NCI-H1092 treated with DMSO at 0.1 percent for 48 hours (cell line): ENCODE data around the gene HIRA.
A peak's percentile ranks its signal among the peaks of the same experiment; 100 is the strongest.

Experiments
- DNase-seq: peaks from one replicate; lab custom pipeline; 2025; lab: John Stamatoyannopoulos, UW

HIRA gene, protein sequence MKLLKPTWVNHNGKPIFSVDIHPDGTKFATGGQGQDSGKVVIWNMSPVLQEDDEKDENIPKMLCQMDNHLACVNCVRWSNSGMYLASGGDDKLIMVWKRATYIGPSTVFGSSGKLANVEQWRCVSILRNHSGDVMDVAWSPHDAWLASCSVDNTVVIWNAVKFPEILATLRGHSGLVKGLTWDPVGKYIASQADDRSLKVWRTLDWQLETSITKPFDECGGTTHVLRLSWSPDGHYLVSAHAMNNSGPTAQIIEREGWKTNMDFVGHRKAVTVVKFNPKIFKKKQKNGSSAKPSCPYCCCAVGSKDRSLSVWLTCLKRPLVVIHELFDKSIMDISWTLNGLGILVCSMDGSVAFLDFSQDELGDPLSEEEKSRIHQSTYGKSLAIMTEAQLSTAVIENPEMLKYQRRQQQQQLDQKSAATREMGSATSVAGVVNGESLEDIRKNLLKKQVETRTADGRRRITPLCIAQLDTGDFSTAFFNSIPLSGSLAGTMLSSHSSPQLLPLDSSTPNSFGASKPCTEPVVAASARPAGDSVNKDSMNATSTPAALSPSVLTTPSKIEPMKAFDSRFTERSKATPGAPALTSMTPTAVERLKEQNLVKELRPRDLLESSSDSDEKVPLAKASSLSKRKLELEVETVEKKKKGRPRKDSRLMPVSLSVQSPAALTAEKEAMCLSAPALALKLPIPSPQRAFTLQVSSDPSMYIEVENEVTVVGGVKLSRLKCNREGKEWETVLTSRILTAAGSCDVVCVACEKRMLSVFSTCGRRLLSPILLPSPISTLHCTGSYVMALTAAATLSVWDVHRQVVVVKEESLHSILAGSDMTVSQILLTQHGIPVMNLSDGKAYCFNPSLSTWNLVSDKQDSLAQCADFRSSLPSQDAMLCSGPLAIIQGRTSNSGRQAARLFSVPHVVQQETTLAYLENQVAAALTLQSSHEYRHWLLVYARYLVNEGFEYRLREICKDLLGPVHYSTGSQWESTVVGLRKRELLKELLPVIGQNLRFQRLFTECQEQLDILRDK

DNA sequence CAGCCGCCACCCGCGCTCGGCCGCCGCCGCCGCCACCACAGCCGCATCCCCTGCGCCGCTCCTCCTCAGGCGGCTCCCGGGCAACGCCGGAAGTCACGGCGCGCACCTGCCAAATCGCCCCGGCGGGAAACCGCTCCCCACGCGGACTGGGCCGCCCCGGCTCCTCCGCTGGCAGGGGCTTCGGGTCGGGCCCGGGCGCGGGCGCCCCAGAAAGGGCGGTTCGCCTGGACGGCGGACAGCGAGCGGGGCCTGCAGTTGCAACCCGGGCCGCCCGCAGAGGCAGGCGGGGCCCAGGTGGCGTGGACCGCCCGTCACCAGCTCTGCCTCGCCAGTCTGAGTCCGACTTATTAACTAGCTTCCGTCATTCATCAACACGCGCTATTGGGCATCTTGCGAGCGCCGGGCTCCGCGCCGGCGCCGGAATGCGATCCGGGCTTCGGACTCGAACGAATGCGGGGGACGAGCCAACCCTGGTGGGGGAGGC, at the start of gene HIRA:
Gene HIRA, minus strand, starts transcription at position 85 of the 484 bp plus-strand sequence. CDS start 257 bp downstream, outside the sequence.
- peak; percentile 86 for DNase-seq

DNA sequence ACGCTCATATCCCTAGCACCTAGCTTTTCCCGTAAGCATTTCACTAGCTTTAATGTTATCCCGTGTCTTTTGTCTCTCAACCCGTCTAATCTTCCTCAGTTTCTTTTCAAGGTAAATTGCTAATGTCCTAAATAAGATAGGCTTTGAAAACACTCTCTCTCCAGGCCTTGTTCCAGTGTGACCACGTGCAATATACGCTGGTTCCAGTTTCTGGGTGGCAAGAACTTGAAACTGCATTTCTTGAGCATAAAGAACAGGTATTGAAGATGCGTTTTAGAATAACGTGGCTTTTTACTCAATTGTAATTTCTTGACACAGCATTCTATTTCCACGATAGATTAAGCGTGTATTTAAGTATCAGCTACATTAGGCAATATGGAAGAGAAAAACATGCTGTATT, 49.3 kb upstream of the HIRA start:
- no peak for DNase-seq

DNA sequence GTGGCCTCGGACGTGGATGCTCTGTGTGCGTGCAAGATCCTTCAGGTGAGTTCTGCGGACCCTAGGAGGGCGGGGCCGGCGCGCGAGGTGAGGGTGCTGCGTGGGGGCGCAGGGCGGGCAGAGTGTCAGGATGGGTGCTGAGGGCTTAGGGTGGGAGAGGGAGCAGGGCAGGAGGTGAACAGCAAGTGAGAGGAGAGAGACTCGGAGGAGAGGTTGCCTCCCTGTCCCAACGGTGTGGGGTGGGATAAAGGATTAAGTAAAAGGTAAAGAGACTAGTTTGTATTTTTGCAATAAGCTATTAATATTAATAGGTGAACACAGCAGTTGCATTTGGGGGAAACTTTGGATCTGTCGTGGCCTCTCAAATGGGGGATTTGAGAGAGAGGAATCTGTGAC, 48.6 kb upstream of the HIRA start:
- no peak for DNase-seq

DNA sequence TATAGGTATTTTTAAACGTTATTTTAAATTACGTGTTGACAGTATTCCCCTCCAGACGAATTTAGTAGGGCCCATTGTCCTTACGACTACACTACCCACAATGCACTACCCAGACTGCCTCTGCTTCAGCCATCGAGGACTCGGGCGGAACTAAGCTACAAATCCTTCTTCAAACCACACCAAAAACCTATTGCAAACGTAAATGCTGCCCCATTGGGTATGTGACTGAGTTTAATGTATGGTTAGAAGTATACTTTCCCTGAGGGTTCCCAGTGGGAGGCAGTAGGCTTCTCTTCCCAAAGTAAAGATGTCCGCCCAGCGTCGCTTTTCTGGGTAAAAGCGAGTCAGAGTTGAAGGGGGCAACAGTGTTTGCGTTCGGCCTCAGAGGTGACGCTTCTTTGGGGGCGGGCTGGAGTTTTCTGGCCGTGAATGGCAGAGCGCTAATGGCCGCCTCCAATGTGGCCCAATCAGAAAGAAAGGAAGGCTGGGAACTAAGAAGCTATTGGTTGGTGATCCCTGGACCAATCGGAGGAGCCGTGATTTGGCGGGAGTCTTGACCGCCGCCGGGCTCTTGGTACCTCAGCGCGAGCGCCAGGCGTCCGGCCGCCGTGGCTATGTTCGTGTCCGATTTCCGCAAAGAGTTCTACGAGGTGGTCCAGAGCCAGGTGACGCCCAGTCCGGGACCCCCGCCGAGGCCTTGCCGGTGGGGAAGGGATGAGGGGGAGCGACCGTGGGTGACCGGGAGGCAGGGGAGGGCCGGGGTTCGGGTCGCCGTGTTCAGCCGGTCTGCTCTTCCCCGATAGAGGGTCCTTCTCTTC, 48.0 kb upstream of the HIRA start, which contains the start of gene CDC45:
Gene CDC45, plus strand, starts transcription at position 566 of the 818 bp plus-strand sequence. Its CDS starts 49 bp downstream, at position 615.
- peak; percentile 99 for DNase-seq

DNA sequence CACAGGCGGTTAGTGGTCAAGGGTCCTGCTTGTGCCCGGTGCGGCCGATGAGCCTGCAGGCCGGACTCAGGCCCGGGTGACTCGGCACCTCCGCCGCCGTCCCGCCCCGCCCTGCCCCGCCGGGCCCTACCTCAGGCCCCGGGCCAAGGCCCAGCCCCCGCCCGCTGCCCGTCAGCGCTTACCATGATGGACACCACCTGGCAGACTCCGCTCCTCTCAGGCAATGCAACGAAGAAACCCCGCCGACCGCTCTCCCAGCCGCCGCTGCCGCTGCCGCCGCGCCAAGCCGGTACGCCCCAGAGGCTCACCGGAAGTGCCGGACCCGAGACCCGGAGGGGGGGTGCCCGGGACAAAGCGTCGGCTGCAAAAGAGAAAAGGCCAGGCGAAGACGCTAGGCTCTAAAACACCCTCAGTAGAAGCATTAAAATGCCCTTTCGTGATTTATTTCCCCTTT, 47.4 kb upstream of the HIRA start, which contains the start of gene UFD1:
Gene UFD1, minus strand, starts transcription at position 293 of the 454 bp plus-strand sequence. Its CDS starts 108 bp downstream, at position 185.
- peak; percentile 95 for DNase-seq

DNA sequence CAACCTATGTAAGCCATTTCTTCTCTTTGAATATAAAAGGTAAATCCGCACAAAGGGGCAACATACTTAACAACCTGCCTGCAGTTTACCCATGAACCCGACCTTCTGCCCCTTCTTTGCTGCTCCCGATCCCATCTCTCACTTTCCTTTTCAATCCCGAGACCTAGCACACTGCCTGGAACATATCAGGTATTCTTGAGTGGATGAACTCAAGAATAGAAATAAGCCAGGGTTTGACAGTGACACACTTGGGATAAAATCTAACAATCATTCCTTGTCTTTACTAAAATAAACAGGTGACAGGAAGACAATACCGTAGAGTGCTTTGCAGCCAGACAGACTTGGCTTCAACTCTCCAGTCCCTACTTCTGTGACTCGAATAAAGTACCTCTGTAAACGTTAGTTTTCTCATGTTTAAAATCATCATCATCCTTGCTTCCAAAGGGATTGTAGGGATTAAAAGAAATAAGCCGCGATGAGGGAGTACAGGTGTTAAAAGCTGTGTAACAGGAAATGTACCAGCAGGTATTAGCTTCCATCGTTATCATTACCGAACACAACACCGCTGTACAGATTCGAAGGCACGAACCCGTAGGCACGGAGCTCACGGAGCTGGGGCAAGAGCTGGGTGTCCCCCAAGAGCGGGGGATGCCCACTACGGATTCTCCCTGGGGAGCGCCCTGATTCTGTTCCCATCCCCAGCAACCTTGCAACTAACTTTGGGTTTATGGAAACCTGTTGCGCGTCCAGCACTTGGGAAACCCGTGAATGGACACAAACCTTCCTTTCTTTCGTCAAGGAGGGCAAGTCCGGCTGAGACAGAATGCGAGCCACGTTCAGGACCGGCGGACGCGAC, 46.7 kb upstream of the HIRA start:
- no peak for DNase-seq

DNA sequence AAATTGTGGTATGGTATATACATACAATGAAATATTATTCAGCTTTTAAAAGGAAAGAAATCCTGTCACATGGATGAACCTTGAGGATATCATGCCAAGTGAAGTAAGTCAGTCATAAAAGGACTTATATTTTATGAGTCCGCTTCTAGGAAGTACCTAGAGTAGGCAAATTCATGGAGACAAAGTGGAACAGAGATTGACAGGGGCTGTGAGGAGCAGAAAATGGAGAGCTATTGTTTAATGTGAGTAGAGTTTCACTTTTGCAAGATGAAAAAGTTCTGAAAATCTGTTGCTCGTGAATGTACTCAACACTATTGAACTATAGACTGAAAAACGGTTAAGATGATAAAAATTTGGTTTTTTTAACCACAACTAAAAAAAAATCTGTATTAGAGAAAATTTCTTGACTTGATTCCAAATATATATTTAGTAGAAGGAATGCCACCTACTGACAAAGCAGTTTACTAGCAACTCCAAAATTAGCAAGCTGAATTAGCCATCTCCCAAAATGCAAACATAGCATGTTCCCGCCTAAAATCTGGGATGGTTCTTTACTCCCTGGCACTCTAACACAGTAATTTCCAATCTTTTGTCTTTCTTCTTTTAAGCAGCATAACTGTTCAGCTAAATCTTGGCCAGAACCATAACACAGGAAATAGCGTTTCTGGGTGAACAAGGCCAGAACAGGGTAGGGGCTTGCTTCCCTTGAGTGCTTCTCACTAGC, 46.0 kb upstream of the HIRA start:
- DNase-seq, result no peak

DNA sequence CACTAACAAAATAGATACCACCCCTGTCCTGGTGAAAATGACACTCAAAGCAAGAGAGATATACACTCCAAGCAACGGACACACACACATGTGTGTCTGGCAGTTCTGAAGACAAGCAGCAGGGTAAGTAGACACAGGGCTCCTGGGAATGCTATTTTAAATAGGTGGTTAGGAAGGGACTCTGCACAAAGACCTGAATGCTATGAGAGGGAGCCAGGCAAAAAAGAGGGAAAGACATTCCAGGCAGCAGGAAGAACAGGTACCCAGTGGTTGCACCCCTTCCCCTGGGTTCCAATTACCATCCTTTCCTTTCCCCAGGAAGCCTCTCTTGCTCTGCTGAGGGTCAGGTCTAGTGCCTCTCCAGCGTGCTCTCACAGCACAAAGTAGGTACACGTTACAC, 44.5 kb upstream of the HIRA start:
- DNase-seq, result no peak

DNA sequence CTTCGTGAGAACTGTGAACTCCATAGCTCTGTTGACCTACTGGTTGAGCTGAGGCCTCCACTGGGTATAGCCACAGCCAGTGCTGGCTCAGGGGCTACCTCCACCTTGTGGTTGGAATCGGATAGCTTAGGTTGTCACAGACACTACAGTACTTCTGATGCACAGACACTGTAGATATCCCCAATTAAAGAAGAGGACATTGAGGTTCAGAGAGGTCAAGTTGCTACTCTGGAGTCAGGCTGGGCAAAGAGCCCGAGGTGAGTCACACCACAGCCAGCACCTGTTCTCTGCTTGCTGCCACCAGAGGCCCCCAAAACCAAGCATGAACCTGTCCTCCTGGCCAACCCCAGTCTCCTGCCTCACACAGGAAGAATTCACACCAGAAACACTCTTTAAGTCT, 42.0 kb upstream of the HIRA start:
- DNase-seq, result no peak

DNA sequence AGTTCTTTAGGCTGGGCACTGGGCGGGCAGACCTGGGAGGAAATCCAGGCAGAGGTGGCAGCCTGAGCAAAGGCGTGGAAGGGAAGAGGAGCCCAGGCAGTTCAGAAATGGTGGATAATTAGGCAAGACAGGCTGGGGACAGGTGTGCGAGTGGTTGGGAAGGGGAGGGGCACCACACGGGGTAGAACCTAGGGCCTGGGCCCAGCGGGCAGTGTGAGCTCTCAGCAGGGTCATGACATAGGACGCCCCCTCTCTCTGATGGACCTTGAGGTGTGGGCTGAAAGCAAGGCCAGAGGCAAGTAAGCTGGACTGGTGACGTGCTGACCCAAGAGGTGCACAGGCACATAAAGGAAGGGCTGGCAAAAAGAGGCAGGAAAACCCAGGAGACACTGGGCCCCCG, 40.7 kb upstream of the HIRA start:
- no peak for DNase-seq

DNA sequence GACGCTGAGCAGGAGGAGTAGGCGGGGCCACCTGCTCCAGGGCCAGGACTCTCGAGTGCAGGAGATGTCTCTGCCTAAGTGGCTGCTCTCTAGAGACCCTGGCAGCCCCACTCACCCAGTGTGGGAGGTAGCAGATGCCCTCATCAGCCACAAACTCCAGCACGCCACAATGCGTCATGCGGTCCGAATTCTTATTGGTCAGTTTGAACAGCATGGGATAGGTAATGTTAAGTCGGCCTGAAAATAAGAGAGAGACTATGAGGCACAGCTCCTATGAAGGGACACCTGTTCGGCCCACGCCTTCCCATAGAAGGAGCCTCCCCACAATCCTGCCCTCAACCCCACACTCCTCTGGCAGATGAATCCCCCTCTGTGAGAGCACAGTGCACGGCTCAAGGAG, 40.0 kb upstream of the HIRA start:
- no peak for DNase-seq

DNA sequence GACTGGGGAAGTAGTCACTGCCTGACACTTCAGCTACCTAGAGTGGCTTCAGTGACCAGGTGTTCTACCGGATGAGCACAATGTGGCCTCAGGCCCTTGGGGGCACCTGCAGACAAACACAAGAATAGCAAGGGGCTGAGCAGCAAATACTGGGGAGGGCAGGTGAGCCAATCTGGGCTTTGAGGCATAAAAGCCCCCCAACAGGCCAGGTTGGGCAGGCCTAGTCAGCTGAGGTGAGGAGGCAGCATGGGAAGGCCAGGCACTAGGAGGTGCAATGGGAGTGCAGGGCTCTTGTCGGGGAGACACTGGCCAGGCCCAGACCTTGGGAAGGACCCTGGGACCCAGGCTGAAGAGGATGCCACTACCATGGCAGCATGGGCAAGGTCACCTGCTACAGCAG, 38.5 kb upstream of the HIRA start:
- DNase-seq, result no peak

DNA sequence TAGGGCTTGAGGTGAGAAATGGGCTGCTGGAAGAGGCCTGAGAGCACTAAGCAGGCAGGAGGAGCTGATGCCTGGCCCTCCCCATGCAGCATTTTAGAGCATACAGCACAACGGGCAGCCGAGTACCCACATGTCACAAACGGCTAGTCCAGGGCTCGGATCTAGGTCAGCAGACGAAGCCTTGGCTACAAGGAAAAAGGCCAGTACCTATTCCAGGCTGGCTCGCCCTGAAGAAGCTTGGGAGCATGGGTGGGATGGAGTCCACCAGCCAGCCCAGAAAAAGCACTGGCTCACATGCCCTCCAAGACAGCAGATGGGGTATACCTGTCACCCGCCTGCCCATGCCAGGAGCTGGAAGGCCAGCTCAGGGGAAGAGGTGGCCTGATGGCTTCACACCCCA, 37.9 kb upstream of the HIRA start:
- no peak for DNase-seq

DNA sequence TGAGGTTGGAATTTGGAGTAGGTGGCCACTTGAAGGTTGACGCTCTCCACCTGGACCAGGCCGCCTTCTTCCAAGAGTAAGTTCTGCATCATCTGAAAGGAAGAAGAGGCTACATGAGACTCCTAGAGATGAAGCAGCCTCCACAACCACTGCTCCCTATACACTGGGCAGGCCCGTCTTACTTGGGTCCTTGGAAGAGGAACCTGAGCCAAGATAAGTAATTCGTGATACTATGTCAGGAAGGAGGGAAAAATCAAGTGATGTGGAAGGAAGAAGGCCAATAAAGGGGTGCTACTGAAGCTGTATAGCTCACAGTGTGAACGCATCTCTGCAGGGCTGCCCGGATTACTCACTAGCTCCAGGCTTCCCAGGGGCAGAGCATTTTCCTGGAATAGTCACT, 36.4 kb upstream of the HIRA start:
- DNase-seq, result no peak

DNA sequence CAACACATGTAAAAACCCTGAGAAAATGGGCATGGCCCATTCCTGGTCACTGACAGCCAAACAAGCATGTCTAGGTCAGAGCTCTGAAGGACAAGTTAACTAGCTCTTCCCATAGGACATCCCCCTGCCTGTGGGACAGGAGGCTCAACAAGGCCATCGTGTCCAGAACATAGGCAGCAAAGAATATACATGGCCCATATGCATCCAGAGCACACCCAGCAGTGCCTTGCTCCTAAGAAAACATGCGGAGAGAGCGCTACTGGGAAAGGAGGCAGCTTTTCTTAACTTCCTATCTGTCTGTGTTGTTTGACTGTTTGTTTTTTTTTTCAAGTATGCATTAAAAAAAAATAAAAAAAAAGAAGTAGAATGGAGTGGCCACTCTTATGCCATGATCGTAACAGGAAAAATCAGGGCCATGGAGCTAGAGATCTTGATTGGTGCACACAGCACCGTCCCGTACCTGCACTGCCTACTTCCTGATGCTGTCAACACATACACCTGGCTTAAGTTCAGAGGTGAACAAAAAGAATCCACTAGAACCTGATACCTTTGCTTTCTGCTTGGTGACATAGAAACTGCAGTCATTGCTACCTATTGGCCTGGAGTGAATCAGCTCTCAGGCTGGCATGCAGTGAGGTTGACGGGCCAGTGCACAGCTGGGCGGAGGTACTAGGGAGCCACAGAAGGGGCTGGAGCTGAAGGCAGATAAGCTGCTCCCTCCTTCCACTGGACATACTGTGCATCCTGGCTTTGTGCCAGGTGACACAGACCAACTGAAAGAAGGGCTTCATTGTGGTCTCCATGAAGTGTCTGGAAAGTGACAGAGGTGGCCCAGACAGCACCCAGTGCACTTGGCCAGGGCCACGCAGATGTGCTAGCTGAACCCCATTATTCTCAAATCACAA, 35.6 kb upstream of the HIRA start:
- DNase-seq, result no peak

DNA sequence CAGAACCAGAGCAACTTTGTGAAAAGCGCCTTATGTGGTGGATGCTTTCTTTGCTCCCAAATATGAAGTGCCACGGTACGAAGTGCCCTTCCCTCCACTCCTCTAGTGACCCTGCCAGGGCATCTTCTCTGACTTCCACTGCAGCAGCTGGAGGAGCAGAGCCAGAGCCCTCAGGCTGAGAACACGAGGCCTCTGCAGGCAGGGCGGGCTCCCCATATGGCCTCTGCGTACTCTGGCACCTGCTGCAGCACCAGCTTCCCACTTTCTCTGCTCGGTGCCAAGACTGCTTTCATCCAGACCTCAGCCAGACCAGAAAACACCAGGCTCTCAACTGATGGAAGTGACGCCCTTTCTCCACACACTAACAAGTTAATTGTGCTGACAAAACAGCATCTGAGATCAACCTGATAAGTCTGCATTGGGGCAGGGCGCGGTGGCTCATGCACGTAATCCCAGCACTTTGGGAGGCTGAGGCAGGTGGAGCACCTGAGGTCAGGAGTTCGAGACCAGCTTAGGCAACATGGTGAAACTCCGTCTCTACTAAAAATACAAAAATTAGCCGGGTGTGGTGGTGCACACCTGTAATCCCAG, 34.7 kb upstream of the HIRA start:
- no peak for DNase-seq

DNA sequence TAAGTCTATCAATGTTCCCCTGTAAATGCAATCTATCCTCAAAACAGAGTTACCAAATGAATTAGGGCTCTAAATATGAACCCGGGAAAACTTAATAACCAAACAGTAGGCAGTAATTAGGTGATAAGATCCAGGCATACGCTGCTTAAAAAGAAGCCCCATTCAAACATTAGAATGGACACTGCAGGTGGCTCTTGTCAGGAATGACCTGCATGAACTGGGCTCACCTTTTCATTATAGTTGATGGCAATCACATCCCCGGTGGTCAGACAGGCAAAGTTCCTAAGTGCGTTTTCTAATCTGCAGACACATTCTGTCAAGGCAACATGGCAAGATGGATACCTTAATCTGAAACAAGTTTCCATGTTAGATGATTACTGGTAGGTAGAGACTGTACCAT, 33.4 kb upstream of the HIRA start:
- DNase-seq, result no peak

DNA sequence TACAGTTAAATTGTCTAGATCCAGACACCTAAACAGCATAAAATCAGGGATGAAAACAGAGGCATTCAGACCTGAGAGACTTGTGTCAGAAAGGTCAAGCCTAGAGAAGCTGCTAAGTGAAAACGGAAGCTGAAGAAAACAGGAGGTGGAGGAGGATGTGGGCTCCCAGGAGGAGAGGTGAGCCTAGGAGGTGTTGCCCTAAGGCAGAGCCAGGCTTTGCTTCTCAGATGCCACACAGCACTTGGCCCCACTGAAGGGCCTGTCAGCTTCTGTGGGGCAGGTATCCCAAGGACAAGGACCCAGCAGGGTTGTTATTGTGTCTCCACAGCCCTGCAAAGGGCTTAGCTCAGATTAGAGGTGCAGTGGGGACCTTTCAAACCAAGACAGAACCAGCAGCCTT, 33.0 kb upstream of the HIRA start:
- no peak for DNase-seq
